IMR-90 (cell line): Measurements from ENCODE around the gene MRPS5. TPM values are rescaled to one million over a fixed set of nuclear protein-coding genes. Genes with fewer than 3 reads are reported as not detected.

ENCODE experiments used
- ATAC-seq: fragments of 200-7000 bp; cut with Tn5 transposase; 2 replicates; pipeline ENCODE4 v1.9.1; 2020; ENCODE audit warnings: low read depth, mild to moderate bottlenecking, moderate library complexity
- BruUV-seq: library from RNA; stranded (reverse); fragments of 400-500 nt; replicated peaks from 2 replicates; lab custom pipeline; 2021; lab: Mats Ljungman, UMichigan
- CTCF ChIA-PET: fragments of 300-600 bp; formaldehyde crosslinking; extraction: SDS; loops from one replicate; lab custom pipeline; 2021; ENCODE audit warnings: antibody characterized with exemption; lab: Yijun Ruan, JAX
- POLR2A ChIA-PET: fragments of 300-600 bp; sonication (Branson Sonifier 250); formaldehyde crosslinking; loops from one replicate; lab custom pipeline; 2022; ENCODE audit warnings: antibody characterized with exemption; ENCODE audit not compliant: unreplicated experiment; lab: Charles Lee
- DNase-seq: peaks from one replicate; pipeline ENCODE4 v3.0.0; 2013
- H2AFZ ChIP-seq: replicated peaks from 2 replicates; pipeline ENCODE3; 2013; ENCODE audit warnings: low read length, mild to moderate bottlenecking; ENCODE audit not compliant: poor library complexity
- H2AK5ac ChIP-seq: 2 replicates; pipeline ENCODE4 v1.6.1; 2013; ENCODE audit warnings: low read depth, low read length, inconsistent platforms
- H2AK9ac ChIP-seq: replicated peaks from 2 replicates; pipeline ENCODE3; 2013; ENCODE audit warnings: mild to moderate bottlenecking, low read depth, low read length, moderate library complexity; ENCODE audit not compliant: poor library complexity
- H2BK120ac ChIP-seq: 2 replicates; pipeline ENCODE4 v1.6.1; 2013; ENCODE audit warnings: low read depth, low read length, inconsistent platforms
- H2BK15ac ChIP-seq: 3 replicates; pipeline ENCODE4 v1.6.1; 2013; ENCODE audit warnings: low read depth, low read length, inconsistent platforms
- H2BK20ac ChIP-seq: 2 replicates; pipeline ENCODE4 v1.6.1; 2013; ENCODE audit warnings: low read depth, mild to moderate bottlenecking, inconsistent platforms, low read length, moderate library complexity
- H2BK5ac ChIP-seq: 2 replicates; pipeline ENCODE4 v1.6.1; 2013; ENCODE audit warnings: mild to moderate bottlenecking, low read depth, low read length, inconsistent platforms; ENCODE audit not compliant: poor library complexity, severe bottlenecking
- H3K14ac ChIP-seq: replicated peaks from 2 replicates; pipeline ENCODE4 v1.6.1; 2013; ENCODE audit warnings: low read depth, low read length, inconsistent platforms
- H3K18ac ChIP-seq: 2 replicates; pipeline ENCODE4 v1.6.1; 2013; ENCODE audit warnings: low read depth, low read length, control low read depth
- H3K23ac ChIP-seq: 2 replicates; pipeline ENCODE4 v1.6.1; 2013; ENCODE audit warnings: low read depth, low read length, inconsistent platforms
- H3K27ac ChIP-seq: 2 replicates; pipeline ENCODE4 v1.5.1; 2013; ENCODE audit warnings: mild to moderate bottlenecking, control low read depth, low read length; ENCODE audit not compliant: insufficient read depth
- H3K27me3 ChIP-seq: 2 replicates; pipeline ENCODE4 v1.6.1; 2013; ENCODE audit warnings: low read length; ENCODE audit not compliant: control insufficient read depth, insufficient read depth
- H3K36me3 ChIP-seq: 2 replicates; pipeline ENCODE4 v1.6.1; 2013; ENCODE audit warnings: low read length, mixed read lengths; ENCODE audit not compliant: control insufficient read depth, insufficient read depth
- H3K4ac ChIP-seq: 2 replicates; pipeline ENCODE4 v1.6.1; 2013; ENCODE audit warnings: low read depth, low read length, inconsistent platforms
- H3K4me1 ChIP-seq: 2 replicates; pipeline ENCODE4 v1.6.1; 2013; ENCODE audit warnings: low read length, mixed read lengths; ENCODE audit not compliant: control insufficient read depth, insufficient read depth
- H3K4me2 ChIP-seq: 2 replicates; pipeline ENCODE4 v1.6.1; 2013; ENCODE audit warnings: low read depth, mild to moderate bottlenecking, control low read depth, low read length, moderate library complexity
- H3K4me3 ChIP-seq: 2 replicates; pipeline ENCODE4 v1.5.1; 2013; ENCODE audit warnings: low read depth, mild to moderate bottlenecking, control low read depth, low read length, moderate library complexity; ENCODE audit not compliant: insufficient read depth
- H3K56ac ChIP-seq: 2 replicates; pipeline ENCODE4 v1.6.1; 2013; ENCODE audit warnings: low read length, inconsistent platforms; ENCODE audit not compliant: insufficient read depth; ENCODE audit errors: extremely low read depth
- H3K79me1 ChIP-seq, 2 experiments: 2 replicates each; pipeline ENCODE4 v1.6.1; 2013; ENCODE audit warnings: low read length in 2 of 2, inconsistent platforms in 1 of 2, low read depth in 1 of 2
- H3K9ac ChIP-seq: 2 replicates; pipeline ENCODE4 v1.6.1; 2013; ENCODE audit warnings: low read depth, low read length, control low read depth
- H3K9me1 ChIP-seq: 2 replicates; pipeline ENCODE4 v1.6.1; 2013; ENCODE audit warnings: low read length, inconsistent platforms; ENCODE audit not compliant: insufficient read depth
- H3K9me3 ChIP-seq: 2 replicates; pipeline ENCODE4 v1.6.1; 2013; ENCODE audit warnings: low read length; ENCODE audit not compliant: control insufficient read depth, insufficient read depth
- H4K20me1 ChIP-seq: 2 replicates; pipeline ENCODE4 v1.6.1; 2013; ENCODE audit warnings: low read length, inconsistent platforms; ENCODE audit not compliant: insufficient read depth
- H4K5ac ChIP-seq: 2 replicates; pipeline ENCODE4 v1.6.1; 2013; ENCODE audit warnings: mild to moderate bottlenecking, low read depth, low read length, control low read depth
- H4K8ac ChIP-seq, 2 experiments: 2 replicates each; pipeline ENCODE4 v1.6.1; 2013; ENCODE audit warnings: low read depth in 2 of 2, low read length in 2 of 2, control low read depth in 1 of 2, inconsistent platforms in 1 of 2
- H4K91ac ChIP-seq: 2 replicates; pipeline ENCODE4 v1.6.1; 2013; ENCODE audit warnings: low read depth, low read length, inconsistent platforms; ENCODE audit not compliant: insufficient read depth
- BHLHE40 ChIP-seq: fragments of 150-350 bp; IDR thresholded peaks from 2 replicates; pipeline ENCODE4 v1.6.1; 2016; ENCODE audit warnings: mild to moderate bottlenecking, low read depth, low read length
- CEBPB ChIP-seq: IDR thresholded peaks from 2 replicates; pipeline ENCODE4 v1.6.1; 2012; ENCODE audit warnings: low read depth, low read length, improper control_type of control experiment
- CHD1 ChIP-seq: IDR thresholded peaks from 2 replicates; pipeline ENCODE4 v1.6.1; 2012; ENCODE audit warnings: low read depth, low read length, improper control_type of control experiment
- FOS ChIP-seq: fragments of 150-350 bp; IDR thresholded peaks from 2 replicates; pipeline ENCODE4 v1.6.1; 2016; ENCODE audit warnings: low read depth, low read length
- MAFK ChIP-seq: IDR thresholded peaks from 2 replicates; pipeline ENCODE4 v1.6.1; 2012; ENCODE audit warnings: low read depth, low read length, improper control_type of control experiment
- MAZ ChIP-seq: IDR thresholded peaks from 2 replicates; pipeline ENCODE4 v1.6.1; 2012; ENCODE audit warnings: low read depth, mild to moderate bottlenecking, low read length, improper control_type of control experiment, moderate library complexity, borderline replicate concordance
- MXI1 ChIP-seq: IDR thresholded peaks from 2 replicates; pipeline ENCODE4 v1.6.1; 2012; ENCODE audit warnings: low read depth, mild to moderate bottlenecking, low read length, moderate library complexity, borderline replicate concordance
- NFE2L2 ChIP-seq: fragments of 150-350 bp; IDR thresholded peaks from 2 replicates; pipeline ENCODE4 v1.6.1; 2016; ENCODE audit warnings: low read depth, mild to moderate bottlenecking, low read length
- RAD21 ChIP-seq: IDR thresholded peaks from 2 replicates; pipeline ENCODE4 v1.6.1; 2012; ENCODE audit warnings: low read length, improper control_type of control experiment
- RCOR1 ChIP-seq: IDR thresholded peaks from 2 replicates; pipeline ENCODE4 v1.6.1; 2012; ENCODE audit warnings: mild to moderate bottlenecking, low read length, improper control_type of control experiment; ENCODE audit not compliant: insufficient replicate concordance
- RFX5 ChIP-seq: IDR thresholded peaks from 2 replicates; pipeline ENCODE4 v1.8.0; 2012; ENCODE audit warnings: low read depth, mild to moderate bottlenecking, low read length, moderate library complexity
- SMC3 ChIP-seq: fragments of 150-350 bp; IDR thresholded peaks from 2 replicates; pipeline ENCODE4 v1.6.1; 2016; ENCODE audit warnings: low read depth, mild to moderate bottlenecking, antibody characterized with exemption, low read length, moderate library complexity
- WGBS, 2 experiments: methylation state at CpG; one replicate each; pipeline versions ENCODE4 v1.1.5 to v1.1.7; 2013; ENCODE audit warnings: missing lambda C conversion rate in 2 of 2; ENCODE audit not compliant: insufficient read length in 1 of 2; ENCODE audit errors: extremely low coverage in 2 of 2; 5-methylcytosine and 5-hydroxymethylcytosine counted together
- dilution Hi-C: fragments of 300-500 bp; cut with HindIII; formaldehyde crosslinking; loops from one replicate; pipeline ENCODE4 v1.14.3; 2018; ENCODE audit warnings: low sequenced_read_pairs; ENCODE audit not compliant: unreplicated experiment
- in situ Hi-C: fragments of 300-500 bp; cut with MboI; formaldehyde crosslinking; loops from 3 replicates; pipeline ENCODE4 v1.14.3; 2019; ENCODE audit warnings: low sequenced_read_pairs, inconsistent platforms, mixed read lengths
- intact Hi-C: fragments of 100-400 bp; cut with micrococcal nuclease; formaldehyde crosslinking; loops from 2 replicates; pipeline ENCODE4 v1.10.0; 2022
- polyA plus RNA-seq, 3 experiments: library from polyadenylated mRNA; depleted of rRNA; stranded (reverse); fragments of >200 nt; gene quantifications; 2 replicates each; pipeline ENCODE4 v1.2.3, GENCODE V29; 2012; ENCODE audit warnings: low replicate concordance in 1 of 3
- total RNA-seq: library from RNA; depleted of rRNA; stranded (reverse); fragments of >200 nt; gene quantifications from 2 replicates; pipeline ENCODE4 v1.2.3, GENCODE V29; 2012
- TF ChIP-seq, protein P1 (sequence below): fragments of 150-350 bp; IDR thresholded peaks from 2 replicates; pipeline ENCODE4 v1.6.1; 2016; ENCODE audit warnings: low read depth, mild to moderate bottlenecking, low read length, moderate library complexity, borderline replicate concordance
- TF ChIP-seq, protein P2 (sequence below): conservative IDR thresholded peaks from 2 replicates; pipeline ENCODE4 v1.5.1; 2012; ENCODE audit warnings: mild to moderate bottlenecking, low read depth, low read length, improper control_type of control experiment
- TF ChIP-seq, protein P3 (sequence below): fragments of 150-350 bp; IDR thresholded peaks from 2 replicates; pipeline ENCODE4 v1.6.1; 2017; ENCODE audit warnings: mild to moderate bottlenecking, antibody characterized with exemption, low read length, low read depth

The MRPS5 gene
- total and polyA plus RNA-seq, 2 of the 4 experiments (the other 2 are of a cell fraction), result 27.6 to 44.1 TPM

DNA sequence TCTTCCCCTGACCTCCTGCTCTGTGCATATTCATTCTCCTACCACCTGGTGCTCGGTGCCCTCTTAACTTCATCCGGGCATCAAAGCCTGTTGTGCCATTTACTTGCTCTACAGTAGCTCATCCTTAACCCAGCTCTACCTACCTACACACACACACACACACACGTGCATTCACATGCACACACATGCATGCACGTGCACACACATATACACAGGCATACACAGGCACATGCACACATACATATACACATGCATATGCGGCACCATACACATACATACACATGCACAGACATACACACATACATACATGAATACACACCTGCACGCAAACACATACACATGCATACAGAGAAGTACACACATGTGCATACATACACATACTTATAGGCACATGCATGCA is 81.6 kb downstream of the MRPS5 start:
- in situ Hi-C loops, result no loop called here
- CTCF ChIA-PET, result no interaction called here

More for the DNA sequence above, 81.6 kb downstream of the MRPS5 start:
- H3K9me3 ChIP-seq, result no peaks in the 10 kb centered on the region
- no peak overlapping the region for H2BK20ac ChIP-seq
- H2AK5ac ChIP-seq, result no peak overlapping the region
- 81% methylated on average over 4 of the region's 6 CpGs; no CpG with 5 or more reads in 1 of the 2 experiments for WGBS, 2 experiments
- H3K9ac ChIP-seq, result no peak overlapping the region
- TF ChIP-seq, protein P1, sequence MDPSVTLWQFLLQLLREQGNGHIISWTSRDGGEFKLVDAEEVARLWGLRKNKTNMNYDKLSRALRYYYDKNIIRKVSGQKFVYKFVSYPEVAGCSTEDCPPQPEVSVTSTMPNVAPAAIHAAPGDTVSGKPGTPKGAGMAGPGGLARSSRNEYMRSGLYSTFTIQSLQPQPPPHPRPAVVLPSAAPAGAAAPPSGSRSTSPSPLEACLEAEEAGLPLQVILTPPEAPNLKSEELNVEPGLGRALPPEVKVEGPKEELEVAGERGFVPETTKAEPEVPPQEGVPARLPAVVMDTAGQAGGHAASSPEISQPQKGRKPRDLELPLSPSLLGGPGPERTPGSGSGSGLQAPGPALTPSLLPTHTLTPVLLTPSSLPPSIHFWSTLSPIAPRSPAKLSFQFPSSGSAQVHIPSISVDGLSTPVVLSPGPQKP, result no peak
- no peak for TF ChIP-seq BHLHE40
- TF ChIP-seq CEBPB, result no peak
- TF ChIP-seq, protein P2, sequence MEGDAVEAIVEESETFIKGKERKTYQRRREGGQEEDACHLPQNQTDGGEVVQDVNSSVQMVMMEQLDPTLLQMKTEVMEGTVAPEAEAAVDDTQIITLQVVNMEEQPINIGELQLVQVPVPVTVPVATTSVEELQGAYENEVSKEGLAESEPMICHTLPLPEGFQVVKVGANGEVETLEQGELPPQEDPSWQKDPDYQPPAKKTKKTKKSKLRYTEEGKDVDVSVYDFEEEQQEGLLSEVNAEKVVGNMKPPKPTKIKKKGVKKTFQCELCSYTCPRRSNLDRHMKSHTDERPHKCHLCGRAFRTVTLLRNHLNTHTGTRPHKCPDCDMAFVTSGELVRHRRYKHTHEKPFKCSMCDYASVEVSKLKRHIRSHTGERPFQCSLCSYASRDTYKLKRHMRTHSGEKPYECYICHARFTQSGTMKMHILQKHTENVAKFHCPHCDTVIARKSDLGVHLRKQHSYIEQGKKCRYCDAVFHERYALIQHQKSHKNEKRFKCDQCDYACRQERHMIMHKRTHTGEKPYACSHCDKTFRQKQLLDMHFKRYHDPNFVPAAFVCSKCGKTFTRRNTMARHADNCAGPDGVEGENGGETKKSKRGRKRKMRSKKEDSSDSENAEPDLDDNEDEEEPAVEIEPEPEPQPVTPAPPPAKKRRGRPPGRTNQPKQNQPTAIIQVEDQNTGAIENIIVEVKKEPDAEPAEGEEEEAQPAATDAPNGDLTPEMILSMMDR, result no peak
- TF ChIP-seq FOS, result no peak
- TF ChIP-seq MAFK, result no peak
- no peak for TF ChIP-seq NFE2L2
- TF ChIP-seq SMC3, result no peak
- no peak for TF ChIP-seq MXI1
- TF ChIP-seq, protein P3, sequence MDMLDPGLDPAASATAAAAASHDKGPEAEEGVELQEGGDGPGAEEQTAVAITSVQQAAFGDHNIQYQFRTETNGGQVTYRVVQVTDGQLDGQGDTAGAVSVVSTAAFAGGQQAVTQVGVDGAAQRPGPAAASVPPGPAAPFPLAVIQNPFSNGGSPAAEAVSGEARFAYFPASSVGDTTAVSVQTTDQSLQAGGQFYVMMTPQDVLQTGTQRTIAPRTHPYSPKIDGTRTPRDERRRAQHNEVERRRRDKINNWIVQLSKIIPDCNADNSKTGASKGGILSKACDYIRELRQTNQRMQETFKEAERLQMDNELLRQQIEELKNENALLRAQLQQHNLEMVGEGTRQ, result no peak
- no peak for TF ChIP-seq CHD1
- TF ChIP-seq RCOR1, result no peak
- TF ChIP-seq MAZ, result no peak
- no peak for TF ChIP-seq RFX5
- no peak for TF ChIP-seq RAD21
- H3K27ac ChIP-seq, result no peak overlapping the region
- BruUV-seq, result no TSS peak
- no peak overlapping the region for H4K91ac ChIP-seq
- no peaks in the 10 kb centered on the region for H3K36me3 ChIP-seq
- no peak for DNase-seq
- H3K79me1 ChIP-seq, result no peaks in the 10 kb centered on the region
- H3K4me2 ChIP-seq, result no peak overlapping the region
- H3K14ac ChIP-seq, result no peak overlapping the region
- H3K4ac ChIP-seq, result no peak overlapping the region
- no peak overlapping the region for H2AFZ ChIP-seq
- H3K4me3 ChIP-seq, result no peak overlapping the region
- H3K4me1 ChIP-seq, result peaks cover 14% of the 10 kb centered on the region
- no peak overlapping the region for H3K56ac ChIP-seq
- H2AK9ac ChIP-seq, result no peak overlapping the region
- no peak for ATAC-seq
- no peak overlapping the region for H4K8ac ChIP-seq
- intact Hi-C loops (no loop called here), dilution Hi-C loops (no loop called here)
- H3K23ac ChIP-seq, result no peak overlapping the region
- H2BK120ac ChIP-seq, result no peak overlapping the region
- peaks cover 4% of the 10 kb centered on the region; the same call in 1 of the 2 replicates for H3K27me3 ChIP-seq
- no peak overlapping the region for H4K5ac ChIP-seq
- H3K18ac ChIP-seq, result no peak overlapping the region
- H4K20me1 ChIP-seq, result peaks cover 4% of the 10 kb centered on the region; the same call in 1 of the 2 replicates
- 0 out of 2 replicates have a peak, but pooled peaks cover 4% of the 10 kb centered on the region for H3K9me1 ChIP-seq
- H2BK15ac ChIP-seq, result no peak overlapping the region
- POLR2A ChIA-PET, result no interaction called here
- H2BK5ac ChIP-seq, result no peak overlapping the region
